Endothelial cell of umbilical vein (primary cell): Measurements from ENCODE around the gene ELOVL4. TPM values are rescaled to one million over a fixed set of nuclear protein-coding genes. Genes with fewer than 3 reads are reported as not detected.

ENCODE experiments used
- BruUV-seq: library from RNA; stranded (reverse); fragments of 400-500 nt; replicated peaks from 2 replicates; lab custom pipeline; 2021; lab: Mats Ljungman, UMichigan
- CTCF ChIA-PET: fragments of 300-600, 350-600 bp; sonication (Branson Sonifier 250); formaldehyde crosslinking; loops from one replicate; lab custom pipeline; 2021; ENCODE audit warnings: antibody characterized with exemption, inconsistent platforms; lab: Charles Lee
- POLR2A ChIA-PET: fragments of 300-600, 350-600 bp; sonication (Branson Sonifier 250); formaldehyde crosslinking; loops from one replicate; lab custom pipeline; 2021; ENCODE audit warnings: antibody characterized with exemption, inconsistent platforms; lab: Charles Lee
- DNase-seq: peaks from one replicate; pipeline ENCODE4 v3.0.0-alpha.2; 2011; ENCODE audit warnings: low read depth, low spot score
- FAIRE-seq: peaks from 2 replicates; lab custom pipeline; 2011; peaks lifted over from hg19 to GRCh38; lab: Jason Lieb, UNC
- H2AFZ ChIP-seq: 2 replicates; pipeline ENCODE4 v1.6.0; 2012; ENCODE audit warnings: low read depth, low read length, control low read depth, inconsistent platforms
- H3K27ac ChIP-seq: 2 replicates; pipeline ENCODE4 v1.5.1; 2011; ENCODE audit warnings: low read depth, mild to moderate bottlenecking, control low read depth, low read length, moderate library complexity; ENCODE audit not compliant: insufficient read depth
- H3K27me3 ChIP-seq, 2 experiments: 2 replicates each; pipeline versions ENCODE4 v1.6.0 to v1.6.1; 2011; ENCODE audit warnings: low read length in 2 of 2, mixed read lengths in 1 of 2; ENCODE audit not compliant: control insufficient read depth in 2 of 2, insufficient read depth in 2 of 2
- H3K36me3 ChIP-seq, 2 experiments: 2 replicates in 1 of 2; 3 replicates in 1 of 2; pipeline ENCODE4 v1.5.1; 2011; ENCODE audit warnings: low read length in 2 of 2, mild to moderate bottlenecking in 1 of 2, moderate library complexity in 1 of 2; ENCODE audit not compliant: control insufficient read depth in 2 of 2, insufficient read depth in 2 of 2; ENCODE audit errors: extremely low read depth in 1 of 2
- H3K4me1 ChIP-seq: 3 replicates; pipeline ENCODE4 v1.5.1; 2011; ENCODE audit warnings: mild to moderate bottlenecking, low read length; ENCODE audit not compliant: control insufficient read depth, insufficient read depth; ENCODE audit errors: extremely low read depth
- H3K4me2 ChIP-seq: 2 replicates; pipeline ENCODE4 v1.6.1; 2011; ENCODE audit warnings: low read length, control low read depth, mixed read lengths; ENCODE audit not compliant: insufficient read depth
- H3K4me3 ChIP-seq, 3 experiments: fragments of 200-600 bp in 1 of 3; sonication (generic), shearing (Covaris generic) in 1 of 3; replicated peaks in 1 of 3; 2 replicates each; pipeline ENCODE4 v1.5.1; 2011 to 2016; ENCODE audit warnings: control low read depth in 3 of 3, low read length in 3 of 3, mild to moderate bottlenecking in 2 of 3, inconsistent platforms in 1 of 3, low read depth in 1 of 3, moderate library complexity in 1 of 3; ENCODE audit not compliant: insufficient read depth in 1 of 3
- H3K79me2 ChIP-seq: 2 replicates; pipeline ENCODE4 v1.6.0; 2012; ENCODE audit warnings: low read length, inconsistent platforms; ENCODE audit not compliant: control insufficient read depth, insufficient read depth
- H3K9ac ChIP-seq: replicated peaks from 2 replicates; pipeline ENCODE3; 2011; ENCODE audit warnings: low read length, control low read depth; ENCODE audit not compliant: insufficient read depth; ENCODE audit errors: extremely low read depth
- H3K9me1 ChIP-seq: replicated peaks from 3 replicates; pipeline ENCODE4 v1.6.0; 2011; ENCODE audit warnings: mild to moderate bottlenecking, low read length; ENCODE audit not compliant: control insufficient read depth, insufficient read depth; ENCODE audit errors: extremely low read depth
- H3K9me3 ChIP-seq: replicated peaks from 2 replicates; pipeline ENCODE4 v1.5.1; 2012; ENCODE audit warnings: low read length, inconsistent platforms; ENCODE audit not compliant: control insufficient read depth, insufficient read depth
- H4K20me1 ChIP-seq: replicated peaks from 2 replicates; pipeline ENCODE3; 2011; ENCODE audit warnings: mild to moderate bottlenecking, low read length; ENCODE audit not compliant: control insufficient read depth, insufficient read depth; ENCODE audit errors: extremely low read depth
- EZH2 ChIP-seq: IDR thresholded peaks from 2 replicates; pipeline ENCODE4 v1.6.1; 2012; ENCODE audit warnings: borderline replicate concordance, low read depth, mild to moderate bottlenecking, moderate library complexity, low read length, inconsistent platforms; ENCODE audit not compliant: severe bottlenecking
- FOS ChIP-seq: IDR thresholded peaks from 2 replicates; pipeline ENCODE4 v1.6.1; 2011; ENCODE audit warnings: mild to moderate bottlenecking, low read length, moderate library complexity, borderline replicate concordance; ENCODE audit not compliant: insufficient read depth
- GATA2 ChIP-seq: IDR thresholded peaks from 2 replicates; pipeline ENCODE4 v1.7.0; 2011; ENCODE audit warnings: low read depth, mild to moderate bottlenecking, moderate library complexity, mixed read lengths, low read length; ENCODE audit not compliant: insufficient read length, insufficient read depth
- JUN ChIP-seq: IDR thresholded peaks from 2 replicates; pipeline ENCODE4 v1.6.1; 2011; ENCODE audit warnings: borderline replicate concordance, low read depth; ENCODE audit not compliant: insufficient read length, insufficient read depth
- MYC ChIP-seq: IDR thresholded peaks from one replicate; pipeline ENCODE4 v1.6.1; 2011; ENCODE audit warnings: mild to moderate bottlenecking, low read depth, low read length
- POLR2A ChIP-seq: IDR thresholded peaks from 2 replicates; pipeline ENCODE4 v1.6.1; 2012; ENCODE audit warnings: low read depth, mild to moderate bottlenecking, control low read depth, low read length
- POLR2AphosphoS5 ChIP-seq: IDR thresholded peaks from 2 replicates; pipeline ENCODE4 v1.6.1; 2012; ENCODE audit warnings: low read depth, mild to moderate bottlenecking, control low read depth, low read length, moderate library complexity; ENCODE audit not compliant: insufficient read depth
- dilution Hi-C: fragments of 300-500 bp; cut with MboI; formaldehyde crosslinking; loops from one replicate; pipeline ENCODE4 v1.15.0; 2019; ENCODE audit warnings: low sequenced_read_pairs; ENCODE audit not compliant: extremely low pct_ligation_motif_present
- intact Hi-C: fragments of 100-400 bp; cut with micrococcal nuclease; formaldehyde crosslinking; loops from one replicate; pipeline ENCODE4 v1.10.0; 2022
- polyA plus RNA-seq, 4 experiments: library from polyadenylated mRNA; depleted of rRNA in 3 of 4; stranded (reverse) in 3 of 4; unstranded in 1 of 4; fragments of >200 nt; gene quantifications; 2 replicates each; pipeline versions ENCODE4 v1.2.1 to v1.2.3, GENCODE V29; 2011 to 2012; ENCODE audit warnings: missing spikeins in 1 of 4
- total RNA-seq: library from RNA; stranded (reverse); gene quantifications from 2 replicates; pipeline ENCODE4 v1.2.3, GENCODE V29; 2021
- TF ChIP-seq, protein P1 (sequence below): IDR thresholded peaks from 2 replicates; pipeline ENCODE4 v1.6.1; 2011; ENCODE audit not compliant: insufficient read depth, insufficient read length
- TF ChIP-seq, protein P2 (sequence below), 2 donors: IDR thresholded peaks; 1 replicate in 1 of 2; 2 replicates in 1 of 2; pipeline ENCODE4 v1.5.1; 2011; ENCODE audit warnings: low read length in 2 of 2, mild to moderate bottlenecking in 2 of 2, moderate library complexity in 2 of 2, control low read depth in 1 of 2, inconsistent platforms in 1 of 2, low read depth in 1 of 2; ENCODE audit not compliant: insufficient read depth in 1 of 2; ENCODE audit errors: extremely low read depth in 1 of 2

ELOVL4 gene
- total and polyA plus RNA-seq, 2 donors (not counting 3 experiments of a cell fraction or from before 2014, with no cell fraction given), result 0.98 to 3.3 TPM

DNA sequence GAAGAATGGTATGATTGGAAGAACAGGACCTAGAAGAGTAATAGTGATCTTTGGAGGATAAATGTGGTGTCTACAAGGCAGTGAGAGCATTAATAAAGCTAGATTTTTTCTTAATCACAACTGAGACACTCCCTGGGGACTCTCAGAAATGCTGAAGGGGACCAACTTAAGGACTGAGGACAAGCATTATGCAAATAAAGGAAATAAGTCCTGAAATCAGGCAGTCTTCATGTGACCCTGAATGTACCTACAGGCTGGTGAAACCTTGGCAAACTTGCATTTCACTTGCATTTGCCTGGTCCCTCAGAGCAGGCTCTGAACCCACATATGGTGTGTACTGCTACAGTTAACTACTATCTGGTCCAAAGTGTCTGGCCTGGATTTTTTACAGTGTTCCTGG is 37.8 kb upstream of the ELOVL4 start:
- no peak overlapping the region for H3K4me2 ChIP-seq
- ChIA-PET POLR2A (no interaction called here), CTCF (interaction anchor here (1.4 kb wide), 1 partner anchor 36 kb away, joined by 7 read pairs; no protein-coding TSS in a partner anchor)
- H3K27ac ChIP-seq, result no peak overlapping the region
- H3K27me3 ChIP-seq, result peaks cover 2 to 4% of the 10 kb centered on the region in 2 experiments
- peaks cover 1% of the 10 kb centered on the region for H3K9me1 ChIP-seq
- no peak for DNase-seq
- no peak overlapping the region for H3K4me3 ChIP-seq
- TF ChIP-seq FOS (no peak), EZH2 (no peak), MYC (no peak), JUN (no peak), GATA2 (no peak), POLR2A (no peak), POLR2AphosphoS5 (no peak)
- TF ChIP-seq, protein P1, sequence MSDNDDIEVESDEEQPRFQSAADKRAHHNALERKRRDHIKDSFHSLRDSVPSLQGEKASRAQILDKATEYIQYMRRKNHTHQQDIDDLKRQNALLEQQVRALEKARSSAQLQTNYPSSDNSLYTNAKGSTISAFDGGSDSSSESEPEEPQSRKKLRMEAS, result no peak
- TF ChIP-seq, protein P2, sequence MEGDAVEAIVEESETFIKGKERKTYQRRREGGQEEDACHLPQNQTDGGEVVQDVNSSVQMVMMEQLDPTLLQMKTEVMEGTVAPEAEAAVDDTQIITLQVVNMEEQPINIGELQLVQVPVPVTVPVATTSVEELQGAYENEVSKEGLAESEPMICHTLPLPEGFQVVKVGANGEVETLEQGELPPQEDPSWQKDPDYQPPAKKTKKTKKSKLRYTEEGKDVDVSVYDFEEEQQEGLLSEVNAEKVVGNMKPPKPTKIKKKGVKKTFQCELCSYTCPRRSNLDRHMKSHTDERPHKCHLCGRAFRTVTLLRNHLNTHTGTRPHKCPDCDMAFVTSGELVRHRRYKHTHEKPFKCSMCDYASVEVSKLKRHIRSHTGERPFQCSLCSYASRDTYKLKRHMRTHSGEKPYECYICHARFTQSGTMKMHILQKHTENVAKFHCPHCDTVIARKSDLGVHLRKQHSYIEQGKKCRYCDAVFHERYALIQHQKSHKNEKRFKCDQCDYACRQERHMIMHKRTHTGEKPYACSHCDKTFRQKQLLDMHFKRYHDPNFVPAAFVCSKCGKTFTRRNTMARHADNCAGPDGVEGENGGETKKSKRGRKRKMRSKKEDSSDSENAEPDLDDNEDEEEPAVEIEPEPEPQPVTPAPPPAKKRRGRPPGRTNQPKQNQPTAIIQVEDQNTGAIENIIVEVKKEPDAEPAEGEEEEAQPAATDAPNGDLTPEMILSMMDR (IDR thresholded peaks at IDR 0.05; ENCODE audit: extremely low read depth in 1 of 2, insufficient read depth in 1 of 2, low read depth in 1 of 2, low read length in 2 of 2), result no peak
- H3K9me3 ChIP-seq, result no peaks in the 10 kb centered on the region
- no TSS peak for BruUV-seq
- intact Hi-C loops, result no loop called here
- H3K4me1 ChIP-seq, result no peaks in the 10 kb centered on the region
- H3K79me2 ChIP-seq, result no peaks in the 10 kb centered on the region
- H3K9ac ChIP-seq, result no peak overlapping the region
- no peaks in the 10 kb centered on the region for H3K36me3 ChIP-seq
- FAIRE-seq, result no peak
- no peaks in the 10 kb centered on the region for H4K20me1 ChIP-seq
- dilution Hi-C loops, result no loop called here
- no peak overlapping the region for H2AFZ ChIP-seq
